ENCODE data around the gene UNC5C. TPM values are rescaled to one million over a fixed set of nuclear protein-coding genes. Genes with fewer than 3 reads are reported as not detected.

UNC5C gene
- total and polyA plus RNA-seq, 10 of the 15 experiments (the other 5 are each of a cell fraction or from before 2014, with no cell fraction given) = 0.02 to 2.0 (median 0.15) TPM; not detected in 1

- TF ChIP-seq BCLAF1 (IDR thresholded peaks at IDR 0.05) (no peak), RCOR1 (conservative IDR thresholded peaks at IDR 0.05; ENCODE audit: low read depth, low read length) (no peak), ZBTB11 (CRISPR knock-in tag; IDR thresholded peaks at IDR 0.05) (no peak), CBX5 (IDR thresholded peaks at IDR 0.05; ENCODE audit: low read depth) (no peak), MTA2 (IDR thresholded peaks at IDR 0.05; ENCODE audit: low read depth) (no peak), MLLT1 (IDR thresholded peaks at IDR 0.05) (no peak), ZNF622 (IDR thresholded peaks at IDR 0.05) (no peak), NR2F1 (conservative IDR thresholded peaks at IDR 0.05) (no peak)
- TF ChIP-seq, protein P1, sequence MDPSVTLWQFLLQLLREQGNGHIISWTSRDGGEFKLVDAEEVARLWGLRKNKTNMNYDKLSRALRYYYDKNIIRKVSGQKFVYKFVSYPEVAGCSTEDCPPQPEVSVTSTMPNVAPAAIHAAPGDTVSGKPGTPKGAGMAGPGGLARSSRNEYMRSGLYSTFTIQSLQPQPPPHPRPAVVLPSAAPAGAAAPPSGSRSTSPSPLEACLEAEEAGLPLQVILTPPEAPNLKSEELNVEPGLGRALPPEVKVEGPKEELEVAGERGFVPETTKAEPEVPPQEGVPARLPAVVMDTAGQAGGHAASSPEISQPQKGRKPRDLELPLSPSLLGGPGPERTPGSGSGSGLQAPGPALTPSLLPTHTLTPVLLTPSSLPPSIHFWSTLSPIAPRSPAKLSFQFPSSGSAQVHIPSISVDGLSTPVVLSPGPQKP (IDR thresholded peaks at IDR 0.05; ENCODE audit: low read depth, low read length) = no peak
- TF ChIP-seq, protein P2, sequence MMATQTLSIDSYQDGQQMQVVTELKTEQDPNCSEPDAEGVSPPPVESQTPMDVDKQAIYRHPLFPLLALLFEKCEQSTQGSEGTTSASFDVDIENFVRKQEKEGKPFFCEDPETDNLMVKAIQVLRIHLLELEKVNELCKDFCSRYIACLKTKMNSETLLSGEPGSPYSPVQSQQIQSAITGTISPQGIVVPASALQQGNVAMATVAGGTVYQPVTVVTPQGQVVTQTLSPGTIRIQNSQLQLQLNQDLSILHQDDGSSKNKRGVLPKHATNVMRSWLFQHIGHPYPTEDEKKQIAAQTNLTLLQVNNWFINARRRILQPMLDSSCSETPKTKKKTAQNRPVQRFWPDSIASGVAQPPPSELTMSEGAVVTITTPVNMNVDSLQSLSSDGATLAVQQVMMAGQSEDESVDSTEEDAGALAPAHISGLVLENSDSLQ (IDR thresholded peaks at IDR 0.05) = no peak
These were observed 8.5 kb downstream of the UNC5C start (continued) for GRCh38 chr4:95540227-95540626.

All from GM12878 (cell line).